Measurements from ENCODE around the gene FBXW7.
A peak's percentile ranks its signal among the peaks of the same experiment; 100 is the strongest.
"Not testable (repeated sequence)": the region's sequence is repeated elsewhere in the genome, so short reads cannot be mapped to it uniquely, and the experiment has no call there.

Gene FBXW7

GRCh38 chr4:152535903-152536544, at the start of gene FBXW7:
FBXW7 (minus strand) TSS chr4:152536092; CDS start chr4:152411803, 124,289 bp downstream.
- DNase-seq (ENCODE audit: low read depth in 2 of 2) = peak; percentile 98 to 99

DNA sequence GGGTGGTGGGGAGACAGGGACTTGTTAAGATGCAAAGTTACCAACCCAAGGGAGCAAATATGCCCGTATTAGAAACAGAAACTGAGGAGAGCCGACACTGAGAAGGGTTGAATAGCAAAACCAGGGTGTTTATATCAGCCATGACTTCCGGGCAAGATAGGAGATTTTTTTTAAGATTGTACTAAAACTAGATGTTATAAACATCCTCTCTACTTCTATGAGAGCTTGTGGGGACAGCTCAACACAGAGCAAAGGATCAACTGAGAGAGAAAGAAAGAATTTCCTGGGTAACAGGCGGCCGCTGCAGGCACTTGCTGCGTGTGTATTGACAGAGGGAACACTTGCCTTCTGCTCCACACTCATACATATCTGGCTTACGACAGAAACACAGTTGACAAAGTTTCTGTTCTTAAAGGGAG, 49.1 kb upstream of the FBXW7 start:
- no peak for DNase-seq (ENCODE audit: low read depth in 2 of 2)

GRCh38 chr4:152581536-152582160, 45.8 kb upstream of the FBXW7 start:
- DNase-seq (ENCODE audit: low read depth in 2 of 2) = no peak

DNA sequence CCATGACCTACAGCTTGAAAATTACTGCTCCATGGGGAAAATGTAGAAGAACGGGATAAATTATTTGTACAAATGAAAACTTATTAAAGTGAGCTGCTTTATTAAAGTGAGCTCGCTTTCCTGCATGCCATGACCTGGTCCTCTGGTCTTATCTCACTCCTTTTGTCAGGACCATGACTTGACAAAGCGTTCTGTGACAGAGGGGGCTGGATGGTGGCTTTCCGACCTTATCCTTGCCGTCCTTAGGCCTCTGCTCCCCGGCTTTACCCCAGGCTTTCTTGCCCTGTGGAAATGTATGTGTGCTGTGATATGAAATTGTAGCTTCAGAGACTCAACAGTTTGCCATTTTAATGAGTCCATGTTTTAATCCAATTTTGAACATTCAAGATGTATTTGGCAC, 44.0 kb upstream of the FBXW7 start:
- no peak for DNase-seq (ENCODE audit: low read depth in 2 of 2)

DNA sequence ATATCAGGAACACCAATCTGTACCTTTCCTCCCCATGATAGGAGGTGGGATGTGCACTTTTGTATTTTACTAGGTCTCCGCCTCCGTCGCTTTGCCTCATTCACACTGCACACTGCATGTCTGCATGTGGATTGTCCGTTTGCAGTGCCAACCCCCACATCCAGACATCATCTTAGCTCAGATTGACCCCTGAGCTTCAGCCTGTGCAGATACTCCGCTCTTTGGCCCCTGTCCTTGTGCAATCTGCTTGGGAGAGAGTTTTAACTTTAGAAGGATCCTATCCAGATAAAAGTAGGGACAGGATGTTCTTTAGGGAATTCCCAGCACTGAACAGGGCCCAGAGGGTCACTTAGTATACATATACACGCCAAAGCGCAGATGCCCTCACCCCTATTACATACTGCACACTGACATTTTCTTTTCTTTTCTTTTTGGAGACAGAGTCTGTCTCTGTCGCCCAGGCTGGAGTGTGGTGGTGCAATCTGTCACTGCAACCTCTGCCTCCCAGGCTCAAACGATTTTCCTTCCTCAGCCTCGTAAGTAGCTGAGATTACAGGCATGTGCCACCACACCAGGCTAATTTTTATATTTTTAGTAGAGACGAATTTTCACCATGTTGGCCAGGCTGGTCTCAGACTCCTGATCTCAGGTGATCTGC, 43.3 kb upstream of the FBXW7 start:
- DNase-seq (ENCODE audit: low read depth in 2 of 2) = no peak

DNA sequence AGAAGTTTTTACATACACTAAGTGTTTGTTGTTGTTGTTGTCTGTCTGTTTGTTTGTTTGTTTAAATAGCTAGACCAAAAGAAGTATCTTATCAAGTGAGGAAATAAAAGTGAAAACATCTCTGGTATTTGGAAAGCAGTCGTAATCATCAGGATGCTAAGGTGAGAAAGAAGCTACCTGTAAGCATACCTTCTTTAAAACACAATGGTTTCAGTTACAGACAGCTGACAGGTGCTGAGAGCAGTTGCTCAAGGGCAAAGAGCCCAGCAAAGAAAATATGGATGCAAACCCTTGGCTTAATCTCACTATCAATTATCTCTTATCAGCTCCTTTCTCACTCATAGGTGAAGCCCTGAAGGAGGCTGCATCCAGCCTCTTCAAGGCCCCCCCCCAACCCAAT, 42.8 kb upstream of the FBXW7 start:
- DNase-seq (ENCODE audit: low read depth in 2 of 2) = no peak

GRCh38 chr4:152577708-152578396, 42.0 kb upstream of the FBXW7 start:
- DNase-seq (ENCODE audit: low read depth in 2 of 2) = no peak

DNA sequence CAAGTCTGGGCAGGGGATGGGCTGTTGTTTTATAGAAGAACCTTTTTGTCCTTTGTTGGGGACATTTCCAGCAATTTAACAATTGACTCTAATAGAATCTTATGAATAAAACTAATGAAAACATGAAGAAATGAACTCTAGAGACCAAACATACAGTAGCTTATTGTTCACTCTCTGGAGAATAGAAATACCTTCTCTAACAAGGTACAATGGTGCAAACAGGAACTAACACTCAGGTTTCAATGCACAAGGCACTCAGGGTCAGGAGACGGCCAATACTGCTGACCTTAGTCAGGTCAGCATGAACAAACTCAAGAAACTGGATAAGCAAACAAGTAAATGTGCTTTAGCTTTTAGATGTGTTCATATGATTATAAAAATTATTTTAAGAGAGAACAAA, 39.6 kb upstream of the FBXW7 start:
- DNase-seq (ENCODE audit: low read depth in 2 of 2) = no peak

DNA sequence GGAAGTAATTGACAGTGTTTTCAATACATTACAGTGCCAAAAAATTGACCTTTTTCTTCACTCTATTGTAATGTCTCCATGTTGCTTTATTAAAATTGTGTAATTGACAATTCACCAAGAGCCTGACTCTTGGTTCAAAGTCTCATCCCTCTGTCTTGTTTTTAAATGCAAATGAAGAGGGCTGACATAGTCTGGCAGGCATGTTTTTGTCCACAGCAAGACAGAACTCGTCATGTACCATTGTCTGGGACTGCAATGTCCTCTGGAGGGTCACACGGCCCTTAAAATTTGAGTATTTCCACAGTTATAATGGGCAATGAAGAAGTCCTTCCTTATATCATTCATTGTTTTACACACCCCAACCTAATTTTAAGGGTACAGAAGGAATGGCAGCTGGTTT, 38.0 kb upstream of the FBXW7 start:
- DNase-seq (ENCODE audit: low read depth in 2 of 2) = no peak

GRCh38 chr4:152572417-152573086, 36.7 kb upstream of the FBXW7 start:
- DNase-seq (ENCODE audit: low read depth in 2 of 2) = peak; percentile 9

DNA sequence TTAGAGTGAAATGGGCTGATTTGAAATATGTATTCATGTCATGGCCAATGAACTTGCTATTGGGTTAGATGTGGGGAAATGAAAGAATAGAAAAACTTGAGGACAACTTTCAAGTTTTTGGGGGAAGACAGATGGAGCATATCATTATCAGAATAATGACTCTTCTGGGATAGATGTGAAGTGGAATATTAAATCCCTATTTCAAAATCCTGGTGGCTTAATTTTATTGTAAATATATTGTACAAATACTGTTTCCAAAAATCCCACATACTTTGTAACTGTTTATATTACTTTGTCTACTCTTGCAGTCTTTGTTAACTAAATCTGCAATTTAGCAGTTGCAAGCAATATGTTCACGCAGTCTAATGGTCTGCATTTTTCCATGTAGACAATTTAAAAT, 35.9 kb upstream of the FBXW7 start:
- no peak for DNase-seq (ENCODE audit: low read depth in 2 of 2)

GRCh38 chr4:152571296-152571695, 35.4 kb upstream of the FBXW7 start:
- no peak for DNase-seq (ENCODE audit: low read depth in 2 of 2)

GRCh38 chr4:152565333-152565732, 29.4 kb upstream of the FBXW7 start:
- no peak for DNase-seq (ENCODE audit: low read depth in 2 of 2)

DNA sequence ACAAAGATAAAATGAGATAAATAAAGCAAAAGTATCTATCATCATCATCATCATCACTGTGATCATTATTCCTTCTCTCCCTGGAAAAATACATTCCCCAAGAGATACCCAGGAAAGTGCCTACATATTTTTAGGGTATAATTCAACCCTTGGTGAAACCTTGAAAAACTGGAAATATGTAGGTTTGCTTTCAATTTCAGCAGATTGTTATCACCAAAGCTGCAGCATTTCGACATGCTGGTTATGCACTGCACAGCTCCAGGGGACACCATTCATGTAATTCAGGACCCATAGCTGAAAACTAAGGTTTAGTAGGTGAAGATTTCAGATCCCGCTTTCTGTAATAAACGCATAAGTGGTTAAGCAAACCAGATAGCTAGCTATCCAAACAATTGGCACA, 28.4 kb upstream of the FBXW7 start:
- no peak for DNase-seq (ENCODE audit: low read depth in 2 of 2)

GRCh38 chr4:152563209-152563608, 27.3 kb upstream of the FBXW7 start:
- DNase-seq (ENCODE audit: low read depth in 2 of 2) = no peak

- no peak for DNase-seq (ENCODE audit: low read depth in 2 of 2)
Measured at GRCh38 chr4:152559641-152560040, 23.7 kb upstream of the FBXW7 start.

- DNase-seq (ENCODE audit: low read depth in 2 of 2) = no peak
Measured at GRCh38 chr4:152558396-152558795, 22.5 kb upstream of the FBXW7 start.

GRCh38 chr4:152556834-152557233, 20.9 kb upstream of the FBXW7 start:
- no peak for DNase-seq (ENCODE audit: low read depth in 2 of 2)

GRCh38 chr4:152556283-152556682, 20.4 kb upstream of the FBXW7 start:
- no peak for DNase-seq (ENCODE audit: low read depth in 2 of 2)

GRCh38 chr4:152554742-152555141, 18.9 kb upstream of the FBXW7 start:
- no peak for DNase-seq (ENCODE audit: low read depth in 2 of 2)

- DNase-seq (ENCODE audit: low read depth in 2 of 2) = not testable (repeated sequence)
Measured at GRCh38 chr4:152550687-152551086, 14.8 kb upstream of the FBXW7 start.

- DNase-seq (ENCODE audit: low read depth in 2 of 2) = no peak
Measured at GRCh38 chr4:152545088-152545487, 9.2 kb upstream of the FBXW7 start.
